ENCODE data around the gene TENM4.

DNA sequence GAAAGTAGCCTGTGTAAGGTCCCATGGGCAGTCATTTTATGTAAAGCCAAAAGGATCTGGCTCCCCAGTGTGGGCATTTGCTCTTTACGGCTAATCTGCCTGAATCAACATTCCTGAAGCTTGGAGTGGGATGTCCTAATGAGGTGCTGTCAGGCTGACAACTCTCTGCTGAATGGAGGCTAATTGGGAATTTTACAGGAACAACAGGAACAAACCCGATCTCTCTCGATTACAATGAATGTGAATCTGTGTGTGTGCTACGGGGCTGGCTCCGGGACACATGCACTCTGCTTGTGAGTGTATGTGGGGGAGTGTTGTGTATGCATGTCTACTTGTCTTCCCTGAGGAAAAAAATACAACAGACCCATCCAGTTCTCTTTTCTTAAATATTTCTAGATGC, 415.2 kb downstream of the TENM4 start:
- TF ChIP-seq, protein P1, sequence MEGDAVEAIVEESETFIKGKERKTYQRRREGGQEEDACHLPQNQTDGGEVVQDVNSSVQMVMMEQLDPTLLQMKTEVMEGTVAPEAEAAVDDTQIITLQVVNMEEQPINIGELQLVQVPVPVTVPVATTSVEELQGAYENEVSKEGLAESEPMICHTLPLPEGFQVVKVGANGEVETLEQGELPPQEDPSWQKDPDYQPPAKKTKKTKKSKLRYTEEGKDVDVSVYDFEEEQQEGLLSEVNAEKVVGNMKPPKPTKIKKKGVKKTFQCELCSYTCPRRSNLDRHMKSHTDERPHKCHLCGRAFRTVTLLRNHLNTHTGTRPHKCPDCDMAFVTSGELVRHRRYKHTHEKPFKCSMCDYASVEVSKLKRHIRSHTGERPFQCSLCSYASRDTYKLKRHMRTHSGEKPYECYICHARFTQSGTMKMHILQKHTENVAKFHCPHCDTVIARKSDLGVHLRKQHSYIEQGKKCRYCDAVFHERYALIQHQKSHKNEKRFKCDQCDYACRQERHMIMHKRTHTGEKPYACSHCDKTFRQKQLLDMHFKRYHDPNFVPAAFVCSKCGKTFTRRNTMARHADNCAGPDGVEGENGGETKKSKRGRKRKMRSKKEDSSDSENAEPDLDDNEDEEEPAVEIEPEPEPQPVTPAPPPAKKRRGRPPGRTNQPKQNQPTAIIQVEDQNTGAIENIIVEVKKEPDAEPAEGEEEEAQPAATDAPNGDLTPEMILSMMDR (IDR thresholded peaks at IDR 0.05; ENCODE audit: borderline replicate concordance, extremely low read depth, low read length, poor library complexity, severe bottlenecking), result no peak
- TF ChIP-seq EZH2 (IDR thresholded peaks at IDR 0.05; ENCODE audit: borderline replicate concordance, low read depth, low read length, severe bottlenecking), result no peak

Data from DND-41 (cell line).